SK-N-SH (cell line): ENCODE measurements around the gene NPR1. TPM values are rescaled to one million over a fixed set of nuclear protein-coding genes. Genes with fewer than 3 reads are reported as not detected.

Experiments used
- CTCF ChIA-PET: fragments of 300-600, 350-600 bp; formaldehyde crosslinking; extraction: SDS; loops from one replicate; lab custom pipeline; 2021; lab: Yijun Ruan, JAX
- POLR2A ChIA-PET: fragments of 350-600 bp; sonication (Branson Sonifier 250); formaldehyde crosslinking; extraction: SDS; loops from one replicate; lab custom pipeline; 2020; ENCODE audit warnings: antibody characterized with exemption, inconsistent platforms; lab: Yijun Ruan, JAX
- DNase-seq: peaks from one replicate; pipeline ENCODE4 v3.0.0; 2012
- H2AFZ ChIP-seq: fragments of 200-600 bp; sonication (generic); 2 replicates; pipeline ENCODE4 v1.8.1; 2016; ENCODE audit warnings: antibody characterized with exemption, mild to moderate bottlenecking, low read depth
- H3F3A ChIP-seq: fragments of 200-600 bp; sonication (generic); replicated peaks from 2 replicates; pipeline ENCODE3; 2016; ENCODE audit warnings: antibody characterized with exemption, mild to moderate bottlenecking; ENCODE audit not compliant: insufficient read depth
- H3K27ac ChIP-seq, 2 experiments: fragments of 200-500 bp in 1 of 2; fragments of 200-600 bp in 1 of 2; sonication (Bioruptor generic) in 1 of 2; sonication (generic), shearing (Covaris generic) in 1 of 2; 2 replicates each; pipeline versions ENCODE4 v1.5.1 to v1.6.1; 2014 to 2016; ENCODE audit warnings: low read depth in 2 of 2, inconsistent platforms in 1 of 2, low read length in 1 of 2, mild to moderate bottlenecking in 1 of 2, mixed read lengths in 1 of 2
- H3K27me3 ChIP-seq: fragments of 200-600 bp; sonication (generic), shearing (Covaris generic); 2 replicates; pipeline ENCODE4 v1.6.1; 2016; ENCODE audit warnings: mixed run types; ENCODE audit not compliant: insufficient read depth
- H3K36me3 ChIP-seq, 2 experiments: fragments of 200-500 bp in 1 of 2; fragments of 200-600 bp in 1 of 2; sonication (Bioruptor generic) in 1 of 2; sonication (generic) in 1 of 2; replicated peaks in 1 of 2; 2 replicates each; pipeline versions ENCODE3 to v1.5.1; 2014 to 2016; ENCODE audit warnings: low read length in 1 of 2, mild to moderate bottlenecking in 1 of 2; ENCODE audit not compliant: insufficient read depth in 2 of 2, control insufficient read depth in 1 of 2
- H3K4me1 ChIP-seq, 2 experiments: fragments of 200-500 bp in 1 of 2; fragments of 200-600 bp in 1 of 2; sonication (Bioruptor generic) in 1 of 2; sonication (generic), shearing (Covaris generic) in 1 of 2; 2 replicates each; pipeline versions ENCODE4 v1.5.1 to v1.6.1; 2014 to 2016; ENCODE audit warnings: low read depth in 1 of 2, low read length in 1 of 2, mixed run types in 1 of 2; ENCODE audit not compliant: insufficient read depth in 2 of 2, control insufficient read depth in 1 of 2
- H3K4me2 ChIP-seq: fragments of 200-600 bp; sonication (generic), shearing (Covaris generic); 2 replicates; pipeline ENCODE4 v1.6.1; 2017; ENCODE audit warnings: mixed run types
- H3K4me3 ChIP-seq, 2 experiments: fragments of 200-500 bp in 1 of 2; fragments of 200-600 bp in 1 of 2; sonication (Bioruptor generic) in 1 of 2; sonication (generic), shearing (Covaris generic) in 1 of 2; 2 replicates each; pipeline versions ENCODE4 v1.5.1 to v1.8.1; 2014 to 2016; ENCODE audit warnings: low read depth in 2 of 2, inconsistent platforms in 1 of 2, low read length in 1 of 2, mild to moderate bottlenecking in 1 of 2, mixed read lengths in 1 of 2, moderate library complexity in 1 of 2
- H3K79me2 ChIP-seq: fragments of 200-600 bp; sonication (generic); 2 replicates; pipeline ENCODE4 v1.8.1; 2017; ENCODE audit warnings: mild to moderate bottlenecking; ENCODE audit not compliant: insufficient read depth
- H3K9ac ChIP-seq: fragments of 200-600 bp; sonication (generic); 2 replicates; pipeline ENCODE4 v1.6.1; 2017; ENCODE audit warnings: mixed run types
- H3K9me2 ChIP-seq: fragments of 200-600 bp; sonication (generic); 2 replicates; pipeline ENCODE4 v1.6.1; 2017; ENCODE audit warnings: mixed run types
- H3K9me3 ChIP-seq: fragments of 200-600 bp; sonication (generic); 2 replicates; pipeline ENCODE4 v1.6.1; 2017; ENCODE audit warnings: mixed run types, mild to moderate bottlenecking, moderate library complexity
- H4K20me1 ChIP-seq: fragments of 200-600 bp; sonication (generic); 2 replicates; pipeline ENCODE4 v1.6.1; 2017; ENCODE audit warnings: mild to moderate bottlenecking, mixed run types; ENCODE audit not compliant: insufficient read depth
- CHD2 ChIP-seq: fragments of 150-350 bp; IDR thresholded peaks from 2 replicates; pipeline ENCODE4 v1.6.1; 2018; ENCODE audit warnings: low read length; ENCODE audit not compliant: partially characterized antibody
- EP300 ChIP-seq, 2 experiments: IDR thresholded peaks; 2 replicates each; pipeline versions ENCODE4 v1.4.0 to v1.6.1; 2012; ENCODE audit warnings: borderline replicate concordance in 1 of 2, low read depth in 1 of 2, low read length in 1 of 2
- FOSL2 ChIP-seq: IDR thresholded peaks from 2 replicates; pipeline ENCODE4 v1.4.0; 2012; ENCODE audit warnings: low read depth, mild to moderate bottlenecking, moderate library complexity, borderline replicate concordance
- GABPA ChIP-seq: IDR thresholded peaks from 2 replicates; pipeline ENCODE4 v1.4.0; 2012; ENCODE audit warnings: low read depth, mild to moderate bottlenecking
- GATA2 ChIP-seq: sonication (generic); formaldehyde crosslinking; IDR thresholded peaks from 2 replicates; pipeline ENCODE4 v1.5.0; 2020; ENCODE audit warnings: mild to moderate bottlenecking, missing genetic modification reagents
- MXI1 ChIP-seq: IDR thresholded peaks from 2 replicates; pipeline ENCODE4 v1.6.1; 2012; ENCODE audit warnings: mild to moderate bottlenecking, low read depth, low read length, improper control_type of control experiment
- POLR2AphosphoS5 ChIP-seq: IDR thresholded peaks from 2 replicates; pipeline ENCODE4 v1.6.1; 2012; ENCODE audit warnings: low read depth, low read length
- RFX5 ChIP-seq: IDR thresholded peaks from 2 replicates; pipeline ENCODE4 v1.6.1; 2012; ENCODE audit warnings: mild to moderate bottlenecking, improper control_type of control experiment, low read length
- RXRA ChIP-seq: IDR thresholded peaks from 2 replicates; pipeline ENCODE4 v1.4.0; 2012; ENCODE audit warnings: low read depth, mild to moderate bottlenecking, borderline replicate concordance
- SIN3A ChIP-seq: IDR thresholded peaks from 2 replicates; pipeline ENCODE4 v1.6.1; 2012; ENCODE audit warnings: low read depth, mild to moderate bottlenecking, low read length, moderate library complexity, borderline replicate concordance
- WGBS: methylation state at CpG from one replicate; pipeline ENCODE4 v1.1.6; 2017; ENCODE audit warnings: low lambda C conversion rate; 5-methylcytosine and 5-hydroxymethylcytosine counted together
- polyA plus RNA-seq, 3 experiments: library from polyadenylated mRNA; depleted of rRNA; stranded (reverse); fragments of >200 nt; gene quantifications; 2 replicates each; pipeline ENCODE4 v1.2.3, GENCODE V29; 2012
- TF ChIP-seq, protein P1 (sequence below): IDR thresholded peaks from 2 replicates; pipeline ENCODE4 v1.4.0; 2012; ENCODE audit warnings: low read depth, borderline replicate concordance
- TF ChIP-seq, protein P2 (sequence below): IDR thresholded peaks from 2 replicates; pipeline ENCODE4 v1.4.0; 2012; ENCODE audit warnings: low read depth
- TF ChIP-seq, protein P3 (sequence below): fragments of 150-350 bp; IDR thresholded peaks from 2 replicates; pipeline ENCODE4 v1.6.1; 2016; ENCODE audit warnings: mild to moderate bottlenecking, low read depth, low read length
- TF ChIP-seq, protein P4 (sequence below): fragments of 150-350 bp; IDR thresholded peaks from 2 replicates; pipeline ENCODE4 v1.6.1; 2017; ENCODE audit warnings: antibody characterized with exemption, low read length, low read depth, borderline replicate concordance

Gene NPR1
- polyA plus RNA-seq, 1 of the 3 experiments (the other 2 are of a cell fraction) = 0.12 TPM

DNA sequence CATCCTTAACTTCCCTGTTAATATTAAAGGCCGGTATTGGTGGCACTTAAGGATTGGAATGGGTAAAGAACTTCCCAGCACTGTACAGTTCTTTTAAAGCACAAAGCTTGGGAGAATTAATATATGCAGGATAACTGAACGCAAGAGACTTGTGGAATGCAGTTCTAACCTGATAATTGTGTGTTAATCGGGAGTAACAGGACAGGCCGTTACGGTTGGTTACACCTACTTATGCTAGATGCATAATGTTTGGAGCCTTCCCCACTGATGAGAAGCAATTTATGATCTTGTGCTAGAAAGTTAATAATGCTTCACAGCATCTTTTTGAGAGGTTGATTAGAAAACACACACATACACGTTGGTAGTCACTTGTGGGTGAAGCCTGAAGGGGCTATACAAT, 37.6 kb upstream of the NPR1 start (continued):
- TF ChIP-seq, protein P1, sequence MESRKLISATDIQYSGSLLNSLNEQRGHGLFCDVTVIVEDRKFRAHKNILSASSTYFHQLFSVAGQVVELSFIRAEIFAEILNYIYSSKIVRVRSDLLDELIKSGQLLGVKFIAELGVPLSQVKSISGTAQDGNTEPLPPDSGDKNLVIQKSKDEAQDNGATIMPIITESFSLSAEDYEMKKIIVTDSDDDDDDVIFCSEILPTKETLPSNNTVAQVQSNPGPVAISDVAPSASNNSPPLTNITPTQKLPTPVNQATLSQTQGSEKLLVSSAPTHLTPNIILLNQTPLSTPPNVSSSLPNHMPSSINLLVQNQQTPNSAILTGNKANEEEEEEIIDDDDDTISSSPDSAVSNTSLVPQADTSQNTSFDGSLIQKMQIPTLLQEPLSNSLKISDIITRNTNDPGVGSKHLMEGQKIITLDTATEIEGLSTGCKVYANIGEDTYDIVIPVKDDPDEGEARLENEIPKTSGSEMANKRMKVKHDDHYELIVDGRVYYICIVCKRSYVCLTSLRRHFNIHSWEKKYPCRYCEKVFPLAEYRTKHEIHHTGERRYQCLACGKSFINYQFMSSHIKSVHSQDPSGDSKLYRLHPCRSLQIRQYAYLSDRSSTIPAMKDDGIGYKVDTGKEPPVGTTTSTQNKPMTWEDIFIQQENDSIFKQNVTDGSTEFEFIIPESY = no peak

DNA sequence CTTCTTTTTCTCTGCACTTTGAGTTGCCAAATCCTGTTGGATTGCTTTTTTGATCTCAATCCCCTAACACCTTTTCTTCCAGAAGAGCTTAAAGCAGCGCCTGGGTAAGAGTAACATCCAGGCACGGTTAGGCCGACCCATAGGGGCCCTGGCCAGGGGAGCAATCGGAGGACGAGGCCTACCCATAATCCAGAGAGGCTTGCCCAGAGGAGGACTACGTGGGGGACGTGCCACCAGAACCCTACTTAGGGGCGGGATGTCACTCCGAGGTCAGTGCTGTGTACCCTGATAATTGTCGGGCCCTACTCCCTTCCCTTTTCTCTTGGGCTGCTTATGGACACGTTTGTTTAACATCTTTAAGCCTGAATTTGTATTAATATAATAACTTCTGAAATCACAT, 36.3 kb upstream of the NPR1 start:
- H3K9me2 ChIP-seq = no peaks in the 10 kb centered on the region
- H3K4me3 ChIP-seq = no peak overlapping the region
- H3K9me3 ChIP-seq = no peaks in the 10 kb centered on the region
- no peak overlapping the region for H3K4me2 ChIP-seq
- H2AFZ ChIP-seq = no peak overlapping the region
- H3K4me1 ChIP-seq = no peaks in the 10 kb centered on the region
- TF ChIP-seq, protein P2, sequence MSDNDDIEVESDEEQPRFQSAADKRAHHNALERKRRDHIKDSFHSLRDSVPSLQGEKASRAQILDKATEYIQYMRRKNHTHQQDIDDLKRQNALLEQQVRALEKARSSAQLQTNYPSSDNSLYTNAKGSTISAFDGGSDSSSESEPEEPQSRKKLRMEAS = no peak
- TF ChIP-seq MXI1 (no peak), EP300 (IDR thresholded peaks at IDR 0.05; ENCODE audit: borderline replicate concordance in 1 of 2, low read depth in 1 of 2, low read length in 1 of 2) (no peak), POLR2AphosphoS5 (no peak), RXRA (no peak), FOSL2 (no peak), RFX5 (no peak), SIN3A (no peak), GATA2 (no peak), GABPA (no peak), CHD2 (no peak)
- TF ChIP-seq, protein P3, sequence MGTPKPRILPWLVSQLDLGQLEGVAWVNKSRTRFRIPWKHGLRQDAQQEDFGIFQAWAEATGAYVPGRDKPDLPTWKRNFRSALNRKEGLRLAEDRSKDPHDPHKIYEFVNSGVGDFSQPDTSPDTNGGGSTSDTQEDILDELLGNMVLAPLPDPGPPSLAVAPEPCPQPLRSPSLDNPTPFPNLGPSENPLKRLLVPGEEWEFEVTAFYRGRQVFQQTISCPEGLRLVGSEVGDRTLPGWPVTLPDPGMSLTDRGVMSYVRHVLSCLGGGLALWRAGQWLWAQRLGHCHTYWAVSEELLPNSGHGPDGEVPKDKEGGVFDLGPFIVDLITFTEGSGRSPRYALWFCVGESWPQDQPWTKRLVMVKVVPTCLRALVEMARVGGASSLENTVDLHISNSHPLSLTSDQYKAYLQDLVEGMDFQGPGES = no peak
- TF ChIP-seq, protein P1 = no peak
- TF ChIP-seq, protein P4, sequence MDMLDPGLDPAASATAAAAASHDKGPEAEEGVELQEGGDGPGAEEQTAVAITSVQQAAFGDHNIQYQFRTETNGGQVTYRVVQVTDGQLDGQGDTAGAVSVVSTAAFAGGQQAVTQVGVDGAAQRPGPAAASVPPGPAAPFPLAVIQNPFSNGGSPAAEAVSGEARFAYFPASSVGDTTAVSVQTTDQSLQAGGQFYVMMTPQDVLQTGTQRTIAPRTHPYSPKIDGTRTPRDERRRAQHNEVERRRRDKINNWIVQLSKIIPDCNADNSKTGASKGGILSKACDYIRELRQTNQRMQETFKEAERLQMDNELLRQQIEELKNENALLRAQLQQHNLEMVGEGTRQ = no peak
- DNase-seq = no peak
- no peaks in the 10 kb centered on the region for H3K27me3 ChIP-seq
- CTCF ChIA-PET = no interaction called here
- H3K36me3 ChIP-seq = peaks cover 82 to 92% of the 10 kb centered on the region in 2 experiments
- H4K20me1 ChIP-seq = no peaks in the 10 kb centered on the region
- POLR2A ChIA-PET = no interaction called here
- 92% methylated on average over 11 of the region's 11 CpGs for WGBS
- no peak overlapping the region for H3K9ac ChIP-seq
- no peak overlapping the region for H3K27ac ChIP-seq
- H3K79me2 ChIP-seq = peaks cover 60% of the 10 kb centered on the region
- peaks cover 36% of the 10 kb centered on the region for H3F3A ChIP-seq
